PC-9 (cell line): Measurements from ENCODE around the gene RIMKLB. TPM values are rescaled to one million over a fixed set of nuclear protein-coding genes. Genes with fewer than 3 reads are reported as not detected.

Experiments used
- BruUV-seq: library from RNA; stranded (reverse); fragments of 400-500 nt; replicated peaks from 2 replicates; lab custom pipeline; 2021; lab: Mats Ljungman, UMichigan
- CTCF ChIA-PET: fragments of 300-600 bp; sonication (Branson Sonifier 250); formaldehyde crosslinking; loops from one replicate; lab custom pipeline; 2022; ENCODE audit warnings: antibody characterized with exemption; lab: Charles Lee
- POLR2A ChIA-PET: fragments of 300-600 bp; sonication (Branson Sonifier 250); formaldehyde crosslinking; loops from one replicate; lab custom pipeline; 2022; ENCODE audit warnings: antibody characterized with exemption; ENCODE audit not compliant: unreplicated experiment; lab: Charles Lee
- DNase-seq, 2 experiments: peaks; one replicate each; pipeline versions ENCODE4 v3.0.0 to v3.0.0-alpha.2; 2015 to 2022; ENCODE audit warnings: mixed read lengths in 1 of 2
- H2AFZ ChIP-seq: fragments of 200-600 bp; sonication (generic); 2 replicates; pipeline ENCODE4 v1.8.1; 2017; ENCODE audit warnings: antibody characterized with exemption
- H3F3A ChIP-seq: fragments of 200-600 bp; sonication (generic); 2 replicates; pipeline ENCODE4 v1.8.1; 2017; ENCODE audit warnings: antibody characterized with exemption, mild to moderate bottlenecking, low read depth; ENCODE audit not compliant: insufficient read depth
- H3K27ac ChIP-seq: fragments of 200-600 bp; sonication (generic); 2 replicates; pipeline ENCODE4 v1.6.1; 2016; ENCODE audit warnings: mixed run types
- H3K27me3 ChIP-seq: fragments of 200-600 bp; sonication (generic); 2 replicates; pipeline ENCODE4 v1.6.1; 2016; ENCODE audit warnings: low read depth, mixed run types; ENCODE audit not compliant: insufficient read depth
- H3K36me3 ChIP-seq: fragments of 200-600 bp; sonication (generic); 2 replicates; pipeline ENCODE4 v1.6.1; 2016; ENCODE audit warnings: low read depth, mixed run types
- H3K4me1 ChIP-seq: fragments of 200-600 bp; sonication (generic); replicated peaks from 2 replicates; pipeline ENCODE4 v1.6.1; 2016; ENCODE audit warnings: mixed run types; ENCODE audit not compliant: insufficient read depth
- H3K4me2 ChIP-seq: fragments of 200-600 bp; sonication (generic); 2 replicates; pipeline ENCODE4 v1.6.1; 2017; ENCODE audit warnings: mixed run types
- H3K4me3 ChIP-seq: fragments of 200-600 bp; sonication (generic); 2 replicates; pipeline ENCODE4 v1.6.1; 2016; ENCODE audit warnings: mixed run types
- H3K79me2 ChIP-seq: fragments of 200-600 bp; sonication (generic); 2 replicates; pipeline ENCODE4 v1.6.1; 2017; ENCODE audit warnings: low read depth, mixed run types
- H3K9me2 ChIP-seq: fragments of 200-600 bp; sonication (generic); 2 replicates; pipeline ENCODE4 v1.8.1; 2017; ENCODE audit warnings: mild to moderate bottlenecking; ENCODE audit not compliant: insufficient read depth
- H3K9me3 ChIP-seq: fragments of 200-600 bp; sonication (generic); 2 replicates; pipeline ENCODE4 v1.8.1; 2016; ENCODE audit warnings: low read depth; ENCODE audit not compliant: insufficient read depth
- H4K20me1 ChIP-seq: fragments of 200-600 bp; sonication (generic); 2 replicates; pipeline ENCODE4 v1.8.1; 2017; ENCODE audit not compliant: insufficient read depth
- CTCF ChIP-seq: fragments of 200-600 bp; sonication (generic); conservative IDR thresholded peaks from 2 replicates; pipeline ENCODE4 v1.6.1; 2017; ENCODE audit warnings: mixed run types, antibody characterized with exemption, mild to moderate bottlenecking, moderate library complexity
- EZH2 ChIP-seq: fragments of 200-600 bp; sonication (generic); IDR thresholded peaks from 2 replicates; pipeline ENCODE4 v1.8.0; 2017; ENCODE audit warnings: antibody characterized with exemption, low read depth
- intact Hi-C: fragments of 100-400 bp; cut with micrococcal nuclease; formaldehyde crosslinking; loops from one replicate; pipeline ENCODE4 v1.10.0; 2022; ENCODE audit not compliant: unreplicated experiment
- total RNA-seq: library from RNA; stranded (reverse); gene quantifications from 2 replicates; pipeline ENCODE4 v1.2.3, GENCODE V29; 2021

The RIMKLB gene
- total RNA-seq, 1 experiment from 2014 or later: 64.8 TPM

GRCh38 chr12:8828257-8829124 is 130.7 kb downstream of the RIMKLB start:
- Histone ChIP-seq H3K4me1 (no peaks in the 10 kb centered on the region), H3K79me2 (no peaks in the 10 kb centered on the region), H4K20me1 (no peaks in the 10 kb centered on the region), H3K36me3 (no peaks in the 10 kb centered on the region), H3K27ac (no peak overlapping the region), H3K27me3 (no peaks in the 10 kb centered on the region), H3F3A (no peaks in the 10 kb centered on the region), H2AFZ (no peak overlapping the region), H3K4me3 (no peak overlapping the region), H3K9me3 (no peaks in the 10 kb centered on the region), H3K9me2 (no peaks in the 10 kb centered on the region), H3K4me2 (no peak overlapping the region)
- ChIA-PET POLR2A (no interaction called here), CTCF (interaction anchor here (0.6 to 2.0 kb wide), 4 partner anchors 9 to 321 kb away, joined by 3 to 9 read pairs (median 4); no protein-coding TSS in a partner anchor)
- intact Hi-C loops: loop anchor here (10.0 kb wide), 1 partner anchor 86 kb away; the partner anchor contains the start of gene PHC1
- BruUV-seq: no TSS peak
- no peak for TF ChIP-seq CTCF
- TF ChIP-seq EZH2: no peak
- DNase-seq: no peak

- no peaks in the 10 kb centered on the region for H3K79me2 ChIP-seq
- no peaks in the 10 kb centered on the region for H3K4me1 ChIP-seq
- BruUV-seq: no TSS peak
- no peaks in the 10 kb centered on the region for H3F3A ChIP-seq
- no peaks in the 10 kb centered on the region for H3K36me3 ChIP-seq
- H4K20me1 ChIP-seq: no peaks in the 10 kb centered on the region
- no peaks in the 10 kb centered on the region for H3K9me2 ChIP-seq
- ChIA-PET POLR2A (no interaction called here), CTCF (interaction anchor here (0.7 to 2.0 kb wide), 3 partner anchors 10 to 320 kb away, joined by 3 to 9 read pairs (median 6); no protein-coding TSS in a partner anchor)
- H3K4me2 ChIP-seq: no peak overlapping the region
- H3K9me3 ChIP-seq: no peaks in the 10 kb centered on the region
- no peak for TF ChIP-seq CTCF
- TF ChIP-seq EZH2: no peak
- DNase-seq: no peak
- H2AFZ ChIP-seq: no peak overlapping the region
- intact Hi-C loops: loop anchor here (10.0 kb wide), 1 partner anchor 86 kb away; the partner anchor contains the start of gene PHC1
- H3K27me3 ChIP-seq: no peaks in the 10 kb centered on the region
- H3K27ac ChIP-seq: no peak overlapping the region
- H3K4me3 ChIP-seq: no peak overlapping the region
Observed at GRCh38 chr12:8829125-8829518, 131.3 kb downstream of the RIMKLB start.

- DNase-seq: no peak
Observed at GRCh38 chr12:8829621-8830020, 131.8 kb downstream of the RIMKLB start.

More at GRCh38 chr12:8829621-8830020, 131.8 kb downstream of the RIMKLB start:
- no peaks in the 10 kb centered on the region for H3K27me3 ChIP-seq
- no peak overlapping the region for H3K27ac ChIP-seq
- H3K9me2 ChIP-seq: no peaks in the 10 kb centered on the region
- CTCF ChIA-PET: interaction anchor here (0.7 to 2.0 kb wide), 2 partner anchors 10 to 68 kb away, joined by 6 to 9 read pairs; no protein-coding TSS in a partner anchor
- TF ChIP-seq CTCF (no peak), EZH2 (no peak)
- intact Hi-C loops: loop anchor here (10.0 kb wide), 1 partner anchor 85 kb away; the partner anchor contains the start of gene PHC1
- no peaks in the 10 kb centered on the region for H3F3A ChIP-seq
- no TSS peak for BruUV-seq
- H3K4me3 ChIP-seq: no peak overlapping the region
- H3K79me2 ChIP-seq: no peaks in the 10 kb centered on the region
- POLR2A ChIA-PET: no interaction called here
- H3K36me3 ChIP-seq: no peaks in the 10 kb centered on the region
- no peaks in the 10 kb centered on the region for H3K4me1 ChIP-seq
- H4K20me1 ChIP-seq: no peaks in the 10 kb centered on the region
- no peak overlapping the region for H3K4me2 ChIP-seq
- no peak overlapping the region for H2AFZ ChIP-seq
- no peaks in the 10 kb centered on the region for H3K9me3 ChIP-seq
